ENCODE measurements around the gene SRRM5. TPM values are rescaled to one million over a fixed set of nuclear protein-coding genes. Genes with fewer than 3 reads are reported as not detected.
"Not testable (repeated sequence)": the region's sequence is repeated elsewhere in the genome, so short reads cannot be mapped to it uniquely, and the experiment has no call there.

SRRM5 gene
- total RNA-seq, 1 donor from 2014 or later: 0.29 TPM

DNA sequence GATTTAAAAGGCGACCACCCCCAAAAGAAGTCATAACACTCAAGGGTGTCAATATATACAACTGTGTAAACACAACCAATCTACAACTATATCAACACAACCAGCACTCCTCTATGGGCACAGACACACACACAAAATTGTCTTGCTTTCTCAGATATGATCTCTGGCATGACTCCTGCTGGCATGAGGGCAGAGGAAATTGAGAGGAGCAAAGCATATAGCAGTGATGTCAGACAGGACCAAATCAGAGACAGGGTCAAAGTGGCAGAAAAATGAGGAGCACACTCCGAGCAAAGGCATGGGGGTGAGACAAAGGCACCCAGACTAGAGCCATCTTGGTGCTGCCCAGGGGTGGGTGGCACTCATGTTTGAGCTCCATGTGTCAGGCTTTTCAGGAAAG lies 25.5 kb upstream of the SRRM5 start:
- no peaks in the 10 kb centered on the region for H3K27me3 ChIP-seq
- no peak overlapping the region for H3K4me3 ChIP-seq
- no peaks in the 10 kb centered on the region for H3K9me3 ChIP-seq
- intact Hi-C loops (cut with DNase I): no loop called here
- H3K27ac ChIP-seq: no peak overlapping the region
- peaks cover 4% of the 10 kb centered on the region for H3K4me1 ChIP-seq
- DNase-seq (no peak), ATAC-seq (no peak)
- TF ChIP-seq, protein P1, sequence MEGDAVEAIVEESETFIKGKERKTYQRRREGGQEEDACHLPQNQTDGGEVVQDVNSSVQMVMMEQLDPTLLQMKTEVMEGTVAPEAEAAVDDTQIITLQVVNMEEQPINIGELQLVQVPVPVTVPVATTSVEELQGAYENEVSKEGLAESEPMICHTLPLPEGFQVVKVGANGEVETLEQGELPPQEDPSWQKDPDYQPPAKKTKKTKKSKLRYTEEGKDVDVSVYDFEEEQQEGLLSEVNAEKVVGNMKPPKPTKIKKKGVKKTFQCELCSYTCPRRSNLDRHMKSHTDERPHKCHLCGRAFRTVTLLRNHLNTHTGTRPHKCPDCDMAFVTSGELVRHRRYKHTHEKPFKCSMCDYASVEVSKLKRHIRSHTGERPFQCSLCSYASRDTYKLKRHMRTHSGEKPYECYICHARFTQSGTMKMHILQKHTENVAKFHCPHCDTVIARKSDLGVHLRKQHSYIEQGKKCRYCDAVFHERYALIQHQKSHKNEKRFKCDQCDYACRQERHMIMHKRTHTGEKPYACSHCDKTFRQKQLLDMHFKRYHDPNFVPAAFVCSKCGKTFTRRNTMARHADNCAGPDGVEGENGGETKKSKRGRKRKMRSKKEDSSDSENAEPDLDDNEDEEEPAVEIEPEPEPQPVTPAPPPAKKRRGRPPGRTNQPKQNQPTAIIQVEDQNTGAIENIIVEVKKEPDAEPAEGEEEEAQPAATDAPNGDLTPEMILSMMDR (IDR thresholded peaks at IDR 0.05): no peak
- H3K36me3 ChIP-seq: peaks cover 7% of the 10 kb centered on the region

- H3K4me1 ChIP-seq; ATAC-seq; DNase-seq; H3K27ac ChIP-seq; H3K27me3 ChIP-seq; intact Hi-C loops (cut with DNase I); H3K9me3 ChIP-seq; H3K4me3 ChIP-seq: not testable (repeated sequence)
- peaks cover 12% of the 10 kb centered on the region for H3K36me3 ChIP-seq
Measured at GRCh38 chr19:43587029-43587428, 24.9 kb upstream of the SRRM5 start.

DNA sequence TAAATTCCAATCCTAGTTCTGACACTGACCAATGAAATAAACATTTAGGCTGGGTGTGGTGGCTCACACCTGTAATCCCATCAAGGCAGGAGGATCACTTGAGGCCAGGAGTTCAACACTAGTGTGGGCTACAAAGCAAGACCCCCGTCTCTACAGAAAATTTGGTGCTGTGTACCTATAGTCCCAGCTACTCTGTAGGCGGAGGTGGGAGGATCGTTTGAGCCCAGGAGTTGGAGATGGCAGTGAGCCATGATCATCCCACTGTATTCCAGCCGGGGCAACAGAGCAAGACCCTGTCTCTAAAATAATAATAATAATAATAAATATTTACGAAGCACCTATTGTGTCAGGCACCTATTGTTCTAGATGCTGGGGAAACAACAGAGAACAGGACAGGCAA lies 22.6 kb upstream of the SRRM5 start:
- DNase-seq: no peak
- intact Hi-C loops (cut with DNase I): no loop called here
- H3K36me3 ChIP-seq: peaks cover 34% of the 10 kb centered on the region

GRCh38 chr19:43589678-43590077 lies 22.2 kb upstream of the SRRM5 start:
- H3K4me1 ChIP-seq: peaks cover 8% of the 10 kb centered on the region
- intact Hi-C loops (cut with DNase I): no loop called here
- H3K36me3 ChIP-seq: peaks cover 35% of the 10 kb centered on the region
- DNase-seq: no peak
- H3K27me3 ChIP-seq: no peaks in the 10 kb centered on the region
- TF ChIP-seq, protein P1 (IDR thresholded peaks at IDR 0.05): no peak
- H3K9me3 ChIP-seq: no peaks in the 10 kb centered on the region
- H3K27ac ChIP-seq: no peak overlapping the region
- ATAC-seq: no peak
- H3K4me3 ChIP-seq: no peak overlapping the region

More for the DNA sequence above, 22.6 kb upstream of the SRRM5 start:
- TF ChIP-seq, protein P1 (IDR thresholded peaks at IDR 0.05): no peak
- no peak overlapping the region for H3K4me3 ChIP-seq
- no peak overlapping the region for H3K27ac ChIP-seq
- H3K4me1 ChIP-seq: peaks cover 5% of the 10 kb centered on the region
- H3K27me3 ChIP-seq: no peaks in the 10 kb centered on the region
- no peaks in the 10 kb centered on the region for H3K9me3 ChIP-seq
- ATAC-seq: no peak

- H3K9me3 ChIP-seq: no peaks in the 10 kb centered on the region
- no peak for ATAC-seq
- H3K4me3 ChIP-seq: no peak overlapping the region
- DNase-seq: no peak
- H3K4me1 ChIP-seq: peaks cover 20% of the 10 kb centered on the region
- no peak overlapping the region for H3K27ac ChIP-seq
- no peaks in the 10 kb centered on the region for H3K27me3 ChIP-seq
- H3K36me3 ChIP-seq: peaks cover 35% of the 10 kb centered on the region
- intact Hi-C loops (cut with DNase I): no loop called here
- TF ChIP-seq, protein P1 (IDR thresholded peaks at IDR 0.05): no peak
Measured at GRCh38 chr19:43591904-43592772, 19.8 kb upstream of the SRRM5 start.

- DNase-seq: no peak
- TF ChIP-seq, protein P1 (IDR thresholded peaks at IDR 0.05): no peak
- H3K4me1 ChIP-seq: peaks cover 28% of the 10 kb centered on the region
- no peak overlapping the region for H3K4me3 ChIP-seq
- no peak overlapping the region for H3K27ac ChIP-seq
- intact Hi-C loops (cut with DNase I): no loop called here
- H3K9me3 ChIP-seq: no peaks in the 10 kb centered on the region
- H3K36me3 ChIP-seq: peaks cover 35% of the 10 kb centered on the region
- H3K27me3 ChIP-seq: no peaks in the 10 kb centered on the region
- no peak for ATAC-seq
Measured at GRCh38 chr19:43592800-43593350, 19.0 kb upstream of the SRRM5 start.
